Spleen (tissue), 11 donors: ENCODE measurements around the gene FGF22. TPM values are rescaled to one million over a fixed set of nuclear protein-coding genes. Genes with fewer than 3 reads are reported as not detected.

Source experiments
- DNase-seq: peaks from one replicate; pipeline ENCODE4 v3.0.0-alpha.2; 2020
- H3K27ac ChIP-seq, 8 donors: fragments of 200-600 bp; sonication (generic) in 7 of 8; 1 replicate in 4 of 8; 2 replicates in 4 of 8; pipeline versions ENCODE4 v1.5.0 to v1.8.0; 2016 to 2021; ENCODE audit warnings: inconsistent platforms in 4 of 8, mild to moderate bottlenecking in 4 of 8, moderate library complexity in 1 of 8
- H3K27me3 ChIP-seq, 7 donors: fragments of 200-600 bp; sonication (generic) in 6 of 7; replicated peaks in 1 of 7; 1 replicate in 4 of 7; 2 replicates in 3 of 7; pipeline versions ENCODE4 v1.5.0 to v1.8.0; 2016 to 2021; ENCODE audit warnings: inconsistent platforms in 3 of 7, mild to moderate bottlenecking in 1 of 7
- H3K36me3 ChIP-seq, 6 donors: fragments of 200-600 bp; sonication (generic) in 5 of 6; 1 replicate in 4 of 6; 2 replicates in 2 of 6; pipeline versions ENCODE4 v1.5.0 to v1.8.0; 2016 to 2021; ENCODE audit warnings: inconsistent platforms in 2 of 6
- H3K4me1 ChIP-seq, 6 donors: fragments of 200-600 bp; sonication (generic) in 5 of 6; 1 replicate in 3 of 6; 2 replicates in 3 of 6; pipeline versions ENCODE4 v1.5.0 to v1.8.0; 2016 to 2021; ENCODE audit warnings: inconsistent platforms in 3 of 6
- H3K4me3 ChIP-seq, 8 donors: fragments of 200-600 bp; sonication (generic) in 7 of 8; 1 replicate in 4 of 8; 2 replicates in 4 of 8; pipeline versions ENCODE4 v1.5.0 to v1.8.0; 2016 to 2021; ENCODE audit warnings: inconsistent platforms in 4 of 8, mild to moderate bottlenecking in 4 of 8, moderate library complexity in 2 of 8
- H3K9me3 ChIP-seq, 8 donors: fragments of 200-600 bp; sonication (generic) in 7 of 8; 1 replicate in 4 of 8; 2 replicates in 4 of 8; pipeline versions ENCODE4 v1.5.0 to v1.8.0; 2016 to 2021; ENCODE audit warnings: inconsistent platforms in 4 of 8
- CTCF ChIP-seq, 11 experiments: fragments of 200-600 bp in 7 of 11; fragments of 450-650 bp in 4 of 11; sonication (generic) in 4 of 11; IDR thresholded peaks in 8 of 11; conservative IDR thresholded peaks in 3 of 11; 1 replicate in 7 of 11; 2 replicates in 4 of 11; pipeline versions ENCODE4 v1.4.0 to v1.8.0; 2016 to 2021; ENCODE audit warnings: antibody characterized with exemption in 11 of 11, inconsistent platforms in 4 of 11, mild to moderate bottlenecking in 1 of 11
- POLR2A ChIP-seq, 3 donors: fragments of 450-650 bp; IDR thresholded peaks; one replicate each; pipeline ENCODE4 v1.5.1; 2017; ENCODE audit warnings: antibody characterized with exemption in 3 of 3, mild to moderate bottlenecking in 1 of 3
- POLR2AphosphoS5 ChIP-seq, 3 donors: sonication (generic); formaldehyde crosslinking; IDR thresholded peaks; one replicate each; pipeline ENCODE4 v1.5.1; 2017; ENCODE audit warnings: antibody characterized with exemption in 3 of 3
- WGBS, 5 donors: extraction: QIAGEN DNeasy Blood & Tissue Kit in 3 of 5; methylation state at CpG; one replicate each; pipeline versions ENCODE4 v1.1.5 to v1.1.7; 2013 to 2018; 5-methylcytosine and 5-hydroxymethylcytosine counted together
- intact Hi-C: fragments of 100-400 bp; cut with DNase I; formaldehyde crosslinking; loops from one replicate; pipeline ENCODE4 v1.15.0; 2023; ENCODE audit warnings: low total_unique reads
- polyA plus RNA-seq, 3 donors: library from polyadenylated mRNA; stranded (reverse); fragments of 200-250 nt; gene quantifications; one replicate each; pipeline ENCODE4 v1.2.1, GENCODE V29; 2013
- total RNA-seq, 7 donors: library from RNA; depleted of rRNA in 3 of 7; stranded (reverse); fragments of >200 nt in 3 of 7; fragmentation: NEBNext Ultra II Directional in 4 of 7; extraction: Animal tissue kit (Norgen Biotek cat#: 25700) in 4 of 7; gene quantifications; one replicate each; pipeline versions ENCODE4 v1.1.0 to v1.2.1, GENCODE V29; 2016 to 2021
- donor health status: healthy with polysubstance abuse.
- donor health status: DM: no; HTN: no; CAD: no; lungs with moderate emphysema.
- donor health status: DM: no; HTN: no; CAD: no.
- donor health status: Bipolar disorder and iron deficiency.
- donor health status: healthy.
- donor health status: DM: no; HTN: no; CAD: no.
- donor health status: DM: yes; HTN: yes; CAD: no.

The FGF22 gene
- total and polyA plus RNA-seq, 10 donors = 0.10 to 0.61 (median 0.23) TPM; not detected in 6

GRCh38 chr19:597406-598315 lies 42.0 kb upstream of the FGF22 start:
- intact Hi-C loops = no loop called here
- Histone ChIP-seq H3K4me3 (no peak overlapping the region), H3K4me1 (no peaks in the 10 kb centered on the region), H3K27ac (no peak overlapping the region), H3K36me3 (no peaks in the 10 kb centered on the region), H3K27me3 (peaks cover 0 to 35% (median 5%) of the 10 kb centered on the region in 7 donors), H3K9me3 (peaks cover 0 to 5% (median 0%) of the 10 kb centered on the region in 8 donors)
- TF ChIP-seq POLR2A (IDR thresholded peaks at IDR 0.05) (no peak), POLR2AphosphoS5 (IDR thresholded peaks at IDR 0.05) (no peak), CTCF (IDR thresholded peaks at IDR 0.05 in 8 of 11, conservative IDR thresholded peaks at IDR 0.05 in 3 of 11) (no peak)
- 73 to 76% (median 75%) methylated on average over 17 to 18 of the region's 18 CpGs for WGBS, 5 donors
- no peak for DNase-seq

GRCh38 chr19:601310-601709 lies 38.4 kb upstream of the FGF22 start:
- no peak for DNase-seq
- intact Hi-C loops = no loop called here

GRCh38 chr19:601790-602189 lies 37.9 kb upstream of the FGF22 start:
- intact Hi-C loops = no loop called here
- H3K27me3 ChIP-seq = peaks cover 0 to 1% (median 0%) of the 10 kb centered on the region in 7 donors
- DNase-seq = no peak
- H3K9me3 ChIP-seq = peaks cover 0 to 5% (median 0%) of the 10 kb centered on the region in 8 donors
- H3K27ac ChIP-seq = no peak overlapping the region
- H3K36me3 ChIP-seq = no peaks in the 10 kb centered on the region
- TF ChIP-seq POLR2AphosphoS5 (IDR thresholded peaks at IDR 0.05) (no peak), CTCF (IDR thresholded peaks at IDR 0.05 in 8 of 11, conservative IDR thresholded peaks at IDR 0.05 in 3 of 11) (no peak), POLR2A (IDR thresholded peaks at IDR 0.05) (no peak)
- no peaks in the 10 kb centered on the region for H3K4me1 ChIP-seq
- WGBS, 5 donors = 76 to 88% (median 87%) methylated on average over 25 of the region's 25 CpGs
- no peak overlapping the region for H3K4me3 ChIP-seq

More at GRCh38 chr19:601310-601709, 38.4 kb upstream of the FGF22 start:
- WGBS, 5 donors = 90 to 95% (median 93%) methylated on average over 28 of the region's 28 CpGs
- H3K4me3 ChIP-seq = no peak overlapping the region
- no peaks in the 10 kb centered on the region for H3K36me3 ChIP-seq
- H3K27me3 ChIP-seq = peaks cover 0 to 6% (median 0%) of the 10 kb centered on the region in 7 donors
- H3K4me1 ChIP-seq = no peaks in the 10 kb centered on the region
- no peak overlapping the region for H3K27ac ChIP-seq
- TF ChIP-seq CTCF (IDR thresholded peaks at IDR 0.05 in 8 of 11, conservative IDR thresholded peaks at IDR 0.05 in 3 of 11) (no peak), POLR2AphosphoS5 (IDR thresholded peaks at IDR 0.05) (no peak), POLR2A (IDR thresholded peaks at IDR 0.05) (no peak)
- peaks cover 0 to 5% (median 0%) of the 10 kb centered on the region in 8 donors for H3K9me3 ChIP-seq
